GM21825 (cell line): Measurements from ENCODE around the gene MLH3.
"Not testable (repeated sequence)": the region's sequence is repeated elsewhere in the genome, so short reads cannot be mapped to it uniquely, and the experiment has no call there.

Experiments
- ATAC-seq: cut with Tn5 transposase; IDR thresholded peaks from one replicate; pipeline ENCODE4 v1.9.1; 2021; ENCODE audit warnings: mild to moderate bottlenecking, moderate library complexity; ENCODE audit not compliant: unreplicated experiment

Gene MLH3

GRCh38 chr14:75032939-75033338 is 18.3 kb downstream of the MLH3 start:
- ATAC-seq: no peak

GRCh38 chr14:75030147-75030546 is 21.1 kb downstream of the MLH3 start:
- ATAC-seq: no peak

GRCh38 chr14:75025876-75026275 is 25.4 kb downstream of the MLH3 start:
- no peak for ATAC-seq

- no peak for ATAC-seq
Measured at GRCh38 chr14:75025082-75025481, 26.2 kb downstream of the MLH3 start.

- ATAC-seq: no peak
Measured at GRCh38 chr14:75023108-75023507, 28.2 kb downstream of the MLH3 start.

GRCh38 chr14:75022655-75023054 is 28.6 kb downstream of the MLH3 start:
- no peak for ATAC-seq

GRCh38 chr14:75018694-75019093 is 32.6 kb downstream of the MLH3 start:
- no peak for ATAC-seq

GRCh38 chr14:75016815-75017214 is 34.5 kb downstream of the MLH3 start:
- ATAC-seq: no peak

- no peak for ATAC-seq
Measured at GRCh38 chr14:75015496-75015895, 35.8 kb downstream of the MLH3 start.

- no peak for ATAC-seq
Measured at GRCh38 chr14:75013290-75013689, 38.0 kb downstream of the MLH3 start.

- no peak for ATAC-seq
Measured at GRCh38 chr14:75011356-75011994, 39.8 kb downstream of the MLH3 start.

- no peak for ATAC-seq
Measured at GRCh38 chr14:75010472-75011093, 40.7 kb downstream of the MLH3 start.

GRCh38 chr14:75009176-75009575 is 42.1 kb downstream of the MLH3 start:
- no peak for ATAC-seq

- ATAC-seq: no peak
Measured at GRCh38 chr14:75005357-75005756, 45.9 kb downstream of the MLH3 start.

GRCh38 chr14:75003250-75004027 is 47.8 kb downstream of the MLH3 start:
- ATAC-seq: no peak

- peak; percentile 97 for ATAC-seq
Measured at GRCh38 chr14:75002392-75003249, 48.6 kb downstream of the MLH3 start, which contains the start of gene EIF2B2. TSS of gene EIF2B2 (plus strand) at chr14:75002921. CDS start at chr14:75002991, 70 bp downstream.

- no peak for ATAC-seq
Measured at GRCh38 chr14:75001899-75002298, 49.4 kb downstream of the MLH3 start.

- ATAC-seq: no peak
Measured at GRCh38 chr14:75001261-75001660, 50.0 kb downstream of the MLH3 start.

- ATAC-seq: not testable (repeated sequence)
Measured at GRCh38 chr14:74995781-74996180, 55.5 kb downstream of the MLH3 start.

GRCh38 chr14:74994182-74994581 is 57.1 kb downstream of the MLH3 start:
- not testable (repeated sequence) for ATAC-seq

- ATAC-seq: no peak
Measured at GRCh38 chr14:74988993-74989392, 62.3 kb downstream of the MLH3 start.
